Upper lobe of left lung (tissue), 6 donors: ENCODE measurements around the gene B3GAT1. TPM values are rescaled to one million over a fixed set of nuclear protein-coding genes. Genes with fewer than 3 reads are reported as not detected.
A peak's percentile ranks its signal among the peaks of the same experiment; 100 is the strongest.

Source experiments
- ATAC-seq, 2 donors: fragments of 200-7000 bp; cut with Tn5 transposase; one replicate each; pipeline ENCODE4 v1.9.1; 2022; ENCODE audit warnings: mild to moderate bottlenecking in 2 of 2, moderate library complexity in 2 of 2; ENCODE audit not compliant: low FRiP score in 2 of 2
- DNase-seq, 2 donors: peaks; one replicate each; pipeline ENCODE4 v3.0.0-alpha.2; 2019 to 2020
- H3K27ac ChIP-seq, 4 donors: fragments of 200-600 bp; sonication (generic); one replicate each; pipeline ENCODE4 v1.5.1; 2016 to 2019
- H3K27me3 ChIP-seq, 4 donors: fragments of 200-600 bp; sonication (generic); one replicate each; pipeline ENCODE4 v1.5.1; 2017 to 2019
- H3K36me3 ChIP-seq, 4 donors: fragments of 200-600 bp; sonication (generic); one replicate each; pipeline ENCODE4 v1.5.1; 2016 to 2019
- H3K4me1 ChIP-seq, 4 donors: fragments of 200-600 bp; sonication (generic); one replicate each; pipeline ENCODE4 v1.5.1; 2018 to 2019
- H3K4me3 ChIP-seq, 4 donors: fragments of 200-600 bp; sonication (generic); one replicate each; pipeline ENCODE4 v1.5.1; 2017 to 2019; ENCODE audit warnings: mild to moderate bottlenecking in 2 of 4, moderate library complexity in 1 of 4
- H3K9me3 ChIP-seq, 4 donors: fragments of 200-600 bp; sonication (generic); one replicate each; pipeline ENCODE4 v1.5.1; 2018 to 2019
- CTCF ChIP-seq, 6 experiments: fragments of 450-650 bp in 4 of 6; fragments of 200-600 bp in 2 of 6; sonication (generic) in 2 of 6; IDR thresholded peaks; one replicate each; pipeline ENCODE4 v1.5.1; 2016 to 2019; ENCODE audit warnings: antibody characterized with exemption in 6 of 6
- EP300 ChIP-seq, 4 donors: sonication (generic); formaldehyde crosslinking; IDR thresholded peaks; one replicate each; pipeline ENCODE4 v1.5.1; 2017; ENCODE audit warnings: antibody characterized with exemption in 4 of 4, control low read depth in 2 of 4
- POLR2A ChIP-seq, 4 donors: fragments of 450-650 bp; IDR thresholded peaks; one replicate each; pipeline ENCODE4 v1.5.1; 2016 to 2017; ENCODE audit warnings: antibody characterized with exemption in 4 of 4, mild to moderate bottlenecking in 2 of 4
- POLR2AphosphoS5 ChIP-seq, 2 donors: sonication (generic); formaldehyde crosslinking; IDR thresholded peaks; one replicate each; pipeline ENCODE4 v1.5.1; 2017; ENCODE audit warnings: antibody characterized with exemption in 2 of 2
- WGBS, 2 donors: methylation state at CpG; one replicate each; pipeline ENCODE4 v1.1.5; 2017 to 2018; 5-methylcytosine and 5-hydroxymethylcytosine counted together
- total RNA-seq, 6 donors: library from RNA; depleted of rRNA in 4 of 6; stranded (reverse); fragments of >200 nt in 4 of 6; gene quantifications; one replicate each; pipeline versions ENCODE4 v1.1.0 to v1.2.1, GENCODE V29; 2016 to 2021
- donor health status: DM: no; HTN: no; CAD: no; lungs with moderate emphysema.
- donor health status: DM: no; HTN: yes; CAD: no; lungs with severe emphysema.

Gene B3GAT1
- total RNA-seq, 6 donors from 2014 or later: under 0.01 to 2.7 (median 1.2) TPM

GRCh38 chr11:134382830-134383229 is 29.2 kb downstream of the B3GAT1 start:
- Histone ChIP-seq H3K4me3 (no peak overlapping the region), H3K36me3 (no peaks in the 10 kb centered on the region), H3K9me3 (no peaks in the 10 kb centered on the region), H3K27ac (no peak overlapping the region), H3K27me3 (no peaks in the 10 kb centered on the region), H3K4me1 (no peaks in the 10 kb centered on the region)
- peak in 1 of 2 donors; percentile 76 for DNase-seq
- no peak for ATAC-seq
- 92 to 96% methylated on average over 24 of the region's 24 CpGs for WGBS, 2 donors
- TF ChIP-seq CTCF (IDR thresholded peaks at IDR 0.05): no peak
- no peak for TF ChIP-seq EP300 (IDR thresholded peaks at IDR 0.05)
- TF ChIP-seq POLR2AphosphoS5 (IDR thresholded peaks at IDR 0.05): no peak
- no peak for TF ChIP-seq POLR2A (IDR thresholded peaks at IDR 0.05)

GRCh38 chr11:134382257-134382656 is 29.8 kb downstream of the B3GAT1 start:
- H3K9me3 ChIP-seq: no peaks in the 10 kb centered on the region
- no peak for ATAC-seq
- no peak overlapping the region for H3K27ac ChIP-seq
- no peaks in the 10 kb centered on the region for H3K36me3 ChIP-seq
- 84 to 88% methylated on average over 7 to 8 of the region's 8 CpGs for WGBS, 2 donors
- TF ChIP-seq EP300 (IDR thresholded peaks at IDR 0.05) (no peak), CTCF (IDR thresholded peaks at IDR 0.05) (no peak)
- H3K27me3 ChIP-seq: no peaks in the 10 kb centered on the region
- DNase-seq: no peak
- no peak overlapping the region for H3K4me3 ChIP-seq
- no peaks in the 10 kb centered on the region for H3K4me1 ChIP-seq

- 76 to 81% methylated on average over 4 of the region's 4 CpGs for WGBS, 2 donors
- ATAC-seq: no peak
Measured at GRCh38 chr11:134380785-134381184, 31.3 kb downstream of the B3GAT1 start.

GRCh38 chr11:134380229-134380628 is 31.8 kb downstream of the B3GAT1 start:
- Histone ChIP-seq H3K27ac (no peak overlapping the region), H3K4me3 (no peak overlapping the region), H3K36me3 (no peaks in the 10 kb centered on the region), H3K27me3 (no peaks in the 10 kb centered on the region), H3K9me3 (no peaks in the 10 kb centered on the region), H3K4me1 (no peaks in the 10 kb centered on the region)
- ATAC-seq (no peak), DNase-seq (no peak)
- no peak for TF ChIP-seq EP300 (IDR thresholded peaks at IDR 0.05)
- no peak for TF ChIP-seq POLR2A (IDR thresholded peaks at IDR 0.05)
- TF ChIP-seq CTCF (IDR thresholded peaks at IDR 0.05): no peak
- TF ChIP-seq POLR2AphosphoS5 (IDR thresholded peaks at IDR 0.05): no peak
- 80 to 87% methylated on average over 7 to 11 of the region's 12 CpGs for WGBS, 2 donors

More at GRCh38 chr11:134380785-134381184, 31.3 kb downstream of the B3GAT1 start:
- no peak for TF ChIP-seq POLR2A (IDR thresholded peaks at IDR 0.05)
- TF ChIP-seq EP300 (IDR thresholded peaks at IDR 0.05): no peak
- no peak for TF ChIP-seq POLR2AphosphoS5 (IDR thresholded peaks at IDR 0.05)
- TF ChIP-seq CTCF (IDR thresholded peaks at IDR 0.05): no peak
- Histone ChIP-seq H3K36me3 (no peaks in the 10 kb centered on the region), H3K27ac (no peak overlapping the region), H3K4me3 (no peak overlapping the region), H3K9me3 (no peaks in the 10 kb centered on the region), H3K4me1 (no peaks in the 10 kb centered on the region), H3K27me3 (no peaks in the 10 kb centered on the region)
- no peak for DNase-seq

- no peak overlapping the region for H3K4me3 ChIP-seq
- no peaks in the 10 kb centered on the region for H3K27me3 ChIP-seq
- no peaks in the 10 kb centered on the region for H3K9me3 ChIP-seq
- 81 to 100% methylated on average over 2 of the region's 2 CpGs for WGBS, 2 donors
- H3K36me3 ChIP-seq: no peaks in the 10 kb centered on the region
- no peak overlapping the region for H3K27ac ChIP-seq
- TF ChIP-seq EP300 (IDR thresholded peaks at IDR 0.05) (no peak), POLR2A (IDR thresholded peaks at IDR 0.05) (no peak), CTCF (IDR thresholded peaks at IDR 0.05) (no peak), POLR2AphosphoS5 (IDR thresholded peaks at IDR 0.05) (no peak)
- no peak for ATAC-seq
- H3K4me1 ChIP-seq: no peaks in the 10 kb centered on the region
- DNase-seq: no peak
Measured at GRCh38 chr11:134379241-134379640, 32.8 kb downstream of the B3GAT1 start.
